Midbrain (tissue), 1 donor: ENCODE measurements around the gene CHP1.
"Not testable (repeated sequence)": the region's sequence is repeated elsewhere in the genome, so short reads cannot be mapped to it uniquely, and the experiment has no call there.

Experiments
- DNase-seq: peaks from one replicate; lab custom pipeline; 2025; lab: John Stamatoyannopoulos, UW

The CHP1 gene

DNA sequence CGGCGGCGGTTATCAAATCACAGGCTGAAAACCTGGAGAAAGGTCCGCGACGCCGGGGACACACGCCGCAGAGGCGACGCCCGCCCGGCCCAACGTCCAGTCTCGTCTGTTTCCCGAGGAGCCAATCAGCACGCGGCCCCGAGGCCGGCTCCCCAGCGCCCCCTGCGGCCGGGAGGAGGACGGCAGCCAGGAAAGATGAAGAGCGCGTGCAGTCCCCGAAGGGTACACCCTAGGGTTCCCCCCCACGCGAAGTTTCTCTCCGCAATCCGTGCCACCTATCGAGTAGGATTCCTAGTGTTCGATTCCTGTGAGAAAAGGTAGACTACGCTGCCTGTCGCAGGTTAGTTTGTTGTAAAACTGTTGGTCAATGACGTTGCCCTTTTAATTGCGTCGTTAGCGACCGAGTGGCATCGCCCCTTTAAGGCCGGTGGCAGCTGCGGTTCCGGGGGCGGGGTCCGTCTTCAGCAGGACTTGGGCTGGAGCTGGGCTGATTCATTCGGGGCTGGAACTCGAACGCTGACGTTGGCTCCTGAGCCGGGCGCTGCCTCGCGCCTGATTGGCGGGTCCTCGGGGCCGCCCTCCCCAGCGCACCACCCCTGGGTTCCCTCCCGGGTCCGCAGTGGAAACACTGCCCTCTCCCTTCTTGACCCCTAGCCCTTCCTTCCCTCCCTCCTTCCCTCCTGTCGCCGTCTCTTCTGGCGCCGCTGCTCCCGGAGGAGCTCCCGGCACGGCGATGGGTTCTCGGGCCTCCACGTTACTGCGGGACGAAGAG lies at the start of gene CHP1, which contains the start of gene EXD1:
Gene CHP1 (plus strand): TSS at position 619 of the 772 bp plus-strand sequence. CDS start 115 bp downstream, at position 734.
Gene EXD1 (minus strand): TSS at position 108 of the 772 bp plus-strand sequence. CDS start 4,182 bp downstream, outside the sequence.
- DNase-seq = peak; percentile 96

DNA sequence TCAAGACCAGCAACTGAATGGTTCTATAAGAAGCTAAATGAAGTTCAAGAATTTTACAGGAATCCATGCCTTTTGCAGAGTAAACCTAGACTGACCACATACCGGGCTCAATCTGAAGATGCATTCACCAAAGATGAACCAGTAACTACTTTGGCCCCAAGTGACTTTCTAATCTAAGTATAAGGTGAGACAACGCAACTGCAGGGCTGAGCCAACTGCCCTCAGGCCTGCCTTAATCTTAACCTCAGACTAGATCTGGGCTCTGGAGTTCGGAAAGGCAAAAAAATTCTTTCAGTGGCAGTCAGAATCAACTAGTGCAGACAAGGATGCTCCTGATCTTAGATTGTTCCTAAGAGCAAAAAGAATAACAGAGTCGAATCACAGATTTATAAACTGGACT lies 48.8 kb upstream of the CHP1 start:
- DNase-seq = no peak

GRCh38 chr15:41183581-41183980 lies 47.5 kb upstream of the CHP1 start:
- no peak for DNase-seq

GRCh38 chr15:41194444-41194843 lies 36.6 kb upstream of the CHP1 start:
- DNase-seq = no peak

- no peak for DNase-seq
Measured at GRCh38 chr15:41199470-41199869, 31.6 kb upstream of the CHP1 start.

DNA sequence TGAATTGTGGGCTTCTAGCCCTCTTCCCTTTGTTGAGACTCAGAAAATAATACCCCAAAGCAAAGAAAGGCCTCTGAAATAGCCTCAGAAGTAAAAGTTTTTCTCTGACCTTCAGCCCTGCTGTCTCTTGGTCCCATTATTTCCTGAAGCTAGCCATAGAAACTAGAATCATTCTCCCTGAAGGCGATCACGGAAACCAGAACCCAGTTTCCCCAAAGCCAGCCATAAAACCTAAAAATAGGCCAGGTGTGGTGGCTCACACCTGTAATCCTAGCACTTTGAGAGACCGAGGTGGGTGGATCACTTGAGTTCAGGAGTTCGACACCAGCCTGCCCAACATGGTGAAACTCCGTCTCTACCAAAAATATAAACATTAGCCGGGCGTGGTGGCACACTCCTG lies 27.7 kb upstream of the CHP1 start:
- DNase-seq = no peak

- no peak for DNase-seq
Measured at GRCh38 chr15:41205315-41205714, 25.8 kb upstream of the CHP1 start.

DNA sequence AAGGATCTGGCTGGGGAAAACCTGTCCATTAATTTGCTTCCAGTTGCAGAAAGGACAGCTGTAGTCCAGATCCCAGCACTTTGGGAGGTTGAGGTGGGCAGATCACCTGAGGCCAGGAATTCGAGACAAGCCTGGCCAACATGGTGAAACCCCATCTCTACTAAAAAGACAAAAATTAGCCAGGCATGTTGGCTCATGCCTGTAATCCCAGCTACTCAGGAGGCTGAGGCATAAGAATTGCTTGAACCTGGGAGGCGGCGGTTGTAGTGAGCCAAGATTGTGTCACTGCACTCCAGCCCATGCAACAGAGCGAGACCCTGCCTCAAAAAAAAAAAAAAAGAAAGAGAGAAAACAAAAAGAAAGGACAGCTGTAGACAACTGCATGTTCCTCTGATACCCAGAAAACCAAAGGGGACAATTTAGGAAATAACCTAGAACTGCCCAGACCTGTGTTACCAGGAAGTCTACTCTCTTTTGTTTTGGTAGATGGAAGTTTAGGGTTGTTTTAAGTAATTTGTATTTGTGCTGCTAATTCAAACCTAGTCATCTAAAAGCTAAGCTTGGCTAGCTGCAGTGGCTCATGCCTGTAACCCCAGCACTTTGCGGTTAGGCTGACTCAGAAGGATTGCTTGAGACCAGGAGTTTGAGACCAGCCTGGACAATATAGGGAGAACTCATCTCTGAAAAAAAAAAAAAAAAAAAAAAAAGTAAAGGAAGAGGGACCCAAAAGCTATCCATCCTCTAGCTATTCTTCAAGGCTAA lies 23.2 kb upstream of the CHP1 start:
- DNase-seq = no peak

DNA sequence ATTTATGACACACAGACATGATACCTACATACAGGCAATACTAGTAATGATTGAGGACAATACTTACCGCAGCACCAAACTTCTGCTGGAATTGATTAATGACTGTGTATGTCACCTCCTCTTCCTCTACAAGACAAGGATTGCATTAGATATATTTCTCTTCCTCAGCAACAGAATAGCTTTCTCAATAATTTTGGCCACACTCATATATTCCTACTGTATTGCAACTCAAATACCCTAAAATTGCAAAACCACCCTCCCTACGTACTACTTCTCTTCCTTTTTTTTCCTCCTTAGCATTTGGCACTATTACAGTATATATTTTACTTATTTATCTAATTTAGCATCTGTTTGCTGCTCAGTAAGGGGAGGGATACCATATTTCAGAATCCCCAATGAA lies 15.4 kb upstream of the CHP1 start:
- no peak for DNase-seq

DNA sequence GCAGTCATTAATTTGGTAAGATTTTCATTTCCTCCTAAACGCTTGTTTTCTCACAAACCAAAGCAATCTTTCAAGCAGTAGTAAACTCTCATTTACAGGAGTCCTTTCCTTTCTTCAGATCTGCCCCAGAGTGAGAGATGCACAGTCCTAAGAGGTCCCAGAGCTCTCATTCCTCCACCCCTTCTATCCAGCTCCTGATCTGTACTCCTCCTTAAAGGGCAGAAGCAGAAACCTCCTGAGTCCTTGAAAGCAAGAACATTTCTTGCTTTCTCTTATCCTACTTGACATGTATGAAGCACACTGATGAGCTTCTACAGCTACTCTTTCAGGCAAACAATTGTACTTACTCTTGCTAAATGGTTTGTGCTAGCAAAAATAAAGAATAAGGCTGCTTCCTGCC lies 12.2 kb upstream of the CHP1 start:
- no peak for DNase-seq

DNA sequence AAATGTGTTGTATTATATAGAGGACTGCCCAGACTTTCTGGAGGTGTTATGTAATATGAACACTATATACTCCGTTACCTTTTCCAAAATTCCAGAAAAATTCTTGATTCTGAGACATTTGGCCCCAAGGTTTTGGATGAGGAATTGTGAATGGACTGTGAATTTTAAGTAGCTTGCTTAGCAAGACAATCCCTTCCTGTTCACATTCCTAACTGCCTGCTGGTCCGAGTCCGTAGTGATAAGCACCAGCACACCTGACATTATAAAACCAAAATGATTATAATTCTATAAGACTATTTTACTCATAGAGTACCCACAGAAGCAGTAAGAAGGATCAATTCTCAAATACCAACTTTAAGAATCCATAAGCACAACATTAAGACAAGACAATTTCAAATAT lies 11.7 kb upstream of the CHP1 start:
- no peak for DNase-seq

- no peak for DNase-seq
Measured at GRCh38 chr15:41230345-41230649, 771 bp upstream of the CHP1 start.

DNA sequence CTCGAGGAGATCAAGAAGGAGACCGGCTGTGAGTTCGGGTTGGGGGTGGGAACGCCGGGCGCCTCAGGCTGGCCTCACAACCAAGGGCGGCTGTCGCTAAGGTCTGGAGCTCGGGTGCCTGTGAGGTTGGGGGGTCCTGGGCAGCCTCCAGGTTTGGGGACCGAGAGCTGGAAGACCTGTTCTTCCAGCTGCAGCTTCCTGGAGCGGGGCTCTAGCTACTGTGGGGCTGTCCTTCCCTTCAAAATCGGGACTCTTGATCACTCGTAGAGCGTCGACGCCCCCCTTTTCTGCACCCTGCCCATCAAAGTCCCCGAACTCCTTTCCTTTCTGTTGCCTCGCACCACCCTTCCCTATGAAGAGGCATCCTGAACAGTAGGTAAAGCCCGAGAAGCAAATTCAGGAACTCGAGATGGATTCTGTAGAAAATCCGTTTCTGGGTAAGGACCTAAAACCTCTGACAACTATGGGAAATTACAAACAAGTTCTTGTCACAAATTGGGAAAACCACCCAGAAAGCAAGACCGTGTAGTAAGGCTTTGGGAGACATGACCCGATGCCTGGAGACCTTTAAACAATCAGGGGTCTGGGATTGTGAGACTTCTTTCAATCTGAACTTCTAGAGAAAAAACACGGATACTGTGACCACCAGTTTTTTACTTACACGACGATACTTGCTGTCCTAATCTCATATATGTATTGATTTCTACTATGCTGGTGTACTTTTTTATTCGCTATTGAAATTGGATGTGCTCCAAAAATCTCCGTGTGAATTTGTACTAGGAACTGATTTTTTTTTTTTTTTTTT lies 556 bp downstream of the CHP1 start:
- DNase-seq = peak; percentile 44

- DNase-seq = no peak
Measured at GRCh38 chr15:41233367-41233771, 2.3 kb downstream of the CHP1 start.

DNA sequence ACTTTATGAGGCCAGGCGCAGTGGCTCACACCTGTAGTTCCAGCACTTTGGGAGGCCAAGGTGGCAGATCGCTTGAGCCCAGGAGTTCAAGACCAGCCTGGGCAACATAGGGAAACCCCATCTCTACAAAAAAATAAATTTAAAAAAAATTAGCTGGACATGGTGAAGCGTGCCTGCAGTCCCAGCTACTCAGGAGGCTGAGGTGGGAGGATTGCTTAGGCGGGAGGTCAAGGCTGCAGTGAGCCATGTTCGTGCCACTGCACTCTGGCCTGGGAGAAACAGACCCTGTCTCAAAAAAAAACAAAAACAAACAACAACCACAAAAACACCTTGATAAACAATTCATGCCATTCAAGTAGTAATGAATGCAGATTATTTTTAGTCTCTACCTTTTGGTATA lies 4.2 kb downstream of the CHP1 start:
- not testable (repeated sequence) for DNase-seq

GRCh38 chr15:41235929-41236328 lies 4.9 kb downstream of the CHP1 start:
- no peak for DNase-seq

- no peak for DNase-seq
Measured at GRCh38 chr15:41238100-41238499, 7.0 kb downstream of the CHP1 start.

GRCh38 chr15:41241221-41241964 lies 10.3 kb downstream of the CHP1 start:
- no peak for DNase-seq

GRCh38 chr15:41250745-41251144 lies 19.7 kb downstream of the CHP1 start:
- DNase-seq = not testable (repeated sequence)

DNA sequence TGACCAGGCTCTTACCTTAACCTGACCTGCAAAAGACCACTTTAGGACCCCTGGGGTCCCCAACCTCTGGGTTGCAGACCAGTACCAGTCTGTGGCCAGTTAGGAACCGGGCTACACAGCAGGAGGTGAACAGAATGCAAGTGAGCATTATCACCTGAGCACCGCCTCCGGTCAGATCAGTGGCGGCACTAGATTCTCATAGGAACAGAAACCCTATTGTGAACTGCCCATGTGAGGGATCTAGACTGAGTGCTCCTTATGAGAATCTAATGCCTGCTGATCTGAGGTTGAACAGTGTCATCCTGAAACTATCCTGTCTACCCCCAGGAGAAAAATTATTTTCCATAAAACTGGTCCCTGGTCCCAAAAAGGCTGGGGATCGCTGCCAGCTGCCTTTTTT lies 20.3 kb downstream of the CHP1 start:
- DNase-seq = no peak

DNA sequence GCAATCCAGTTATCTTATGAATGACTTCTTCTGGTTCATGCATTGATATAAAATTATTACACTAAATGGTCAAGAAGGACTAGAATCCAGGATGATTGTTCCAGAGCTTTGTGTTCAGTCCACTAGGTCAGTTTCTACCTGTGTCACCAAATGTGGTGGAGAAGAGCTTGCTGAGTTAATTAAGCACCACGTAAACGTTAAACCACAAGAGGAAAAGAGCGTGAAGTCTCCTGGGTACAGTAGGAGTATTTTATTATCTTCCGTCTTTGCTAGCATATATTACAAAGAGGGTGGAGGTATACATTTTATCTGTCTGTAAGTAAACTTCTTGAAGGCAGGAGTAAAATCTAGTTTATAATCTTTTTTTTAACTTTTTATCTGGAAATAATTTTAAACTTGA lies 23.5 kb downstream of the CHP1 start:
- no peak for DNase-seq

DNA sequence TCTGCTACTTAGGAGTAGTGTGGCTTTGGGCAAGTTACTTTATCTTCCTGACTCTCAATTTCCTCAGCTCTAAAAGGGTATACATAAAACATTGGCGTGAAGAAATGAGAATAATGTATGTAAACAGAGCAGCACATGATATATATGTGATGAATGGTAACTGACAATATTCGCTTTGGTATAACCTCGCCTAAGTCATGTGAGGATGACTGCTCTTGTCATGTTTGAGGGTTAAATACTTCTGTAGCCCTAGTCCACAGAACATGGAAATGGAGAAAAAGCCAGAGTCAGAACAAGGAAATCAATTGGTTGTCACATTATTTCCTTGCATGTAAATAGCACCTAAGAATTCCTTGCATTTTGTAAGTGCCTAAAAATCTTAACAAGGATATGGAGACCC lies 25.0 kb downstream of the CHP1 start:
- no peak for DNase-seq
